HEK293 (cell line): ENCODE measurements around the gene THAP3.
A peak's percentile ranks its signal among the peaks of the same experiment; 100 is the strongest.

Experiments
- CTCF ChIA-PET: fragments of 350-600 bp; formaldehyde crosslinking; extraction: SDS; loops from one replicate; lab custom pipeline; 2021; ENCODE audit warnings: antibody characterized with exemption; lab: Yijun Ruan, JAX
- POLR2A ChIA-PET: fragments of 300-600 bp; formaldehyde crosslinking; extraction: SDS; loops from one replicate; lab custom pipeline; 2020; ENCODE audit warnings: antibody characterized with exemption, inconsistent platforms; lab: Yijun Ruan, JAX
- H3K27ac ChIP-seq: fragments of 200-500 bp; sonication (Bioruptor generic); 2 replicates; pipeline ENCODE4 v1.5.1; 2014; ENCODE audit warnings: low read depth, low read length, control low read depth, inconsistent platforms; ENCODE audit errors: extremely low read depth
- H3K36me3 ChIP-seq, 2 experiments: fragments of 200-500 bp in 1 of 2; sonication (Bioruptor generic) in 1 of 2; 1 replicate in 1 of 2; 2 replicates in 1 of 2; pipeline ENCODE4 v1.5.1; 2014 to 2017; ENCODE audit warnings: inconsistent platforms in 2 of 2, low read length in 2 of 2; ENCODE audit not compliant: control insufficient read depth in 2 of 2, insufficient read depth in 1 of 2
- H3K4me1 ChIP-seq: fragments of 200-500 bp; sonication (Bioruptor generic); 2 replicates; pipeline ENCODE4 v1.5.1; 2014; ENCODE audit warnings: mild to moderate bottlenecking, low read length, inconsistent platforms; ENCODE audit not compliant: control insufficient read depth, insufficient read depth
- H3K4me3 ChIP-seq: 2 replicates; pipeline ENCODE4 v1.5.1; 2011; ENCODE audit warnings: low read depth, mild to moderate bottlenecking, control low read depth, low read length, moderate library complexity
- H3K9me3 ChIP-seq: fragments of 200-500 bp; sonication (Bioruptor generic); 2 replicates; pipeline ENCODE4 v1.5.1; 2014; ENCODE audit warnings: low read depth, low read length, inconsistent platforms; ENCODE audit not compliant: control insufficient read depth, insufficient read depth
- KLF10 ChIP-seq: fragments of 450-650 bp; IDR thresholded peaks from 2 replicates; pipeline ENCODE4 v1.5.1; 2018; ENCODE audit warnings: missing biosample characterization, mild to moderate bottlenecking, missing genetic modification characterization
- MZF1 ChIP-seq: fragments of 450-650 bp; formaldehyde crosslinking; IDR thresholded peaks from 2 replicates; pipeline ENCODE4 v1.5.1; 2017; ENCODE audit warnings: missing biosample characterization, missing genetic modification characterization, borderline replicate concordance
- PRDM6 ChIP-seq: fragments of 450-650 bp; formaldehyde crosslinking; IDR thresholded peaks from 2 replicates; pipeline ENCODE4 v1.5.1; 2017; ENCODE audit warnings: missing biosample characterization, missing genetic modification characterization
- ZBTB11 ChIP-seq: fragments of 450-650 bp; formaldehyde crosslinking; conservative IDR thresholded peaks from 2 replicates; pipeline ENCODE4 v1.5.1; 2016; ENCODE audit warnings: low read depth, missing biosample characterization, missing genetic modification characterization
- ZBTB8A ChIP-seq: fragments of 450-650 bp; formaldehyde crosslinking; IDR thresholded peaks from 2 replicates; pipeline ENCODE4 v1.5.1; 2016; ENCODE audit warnings: missing biosample characterization, missing genetic modification characterization
- ZFP69B ChIP-seq: fragments of 450-650 bp; formaldehyde crosslinking; IDR thresholded peaks from 2 replicates; pipeline ENCODE4 v1.5.1; 2016; ENCODE audit warnings: missing biosample characterization, missing genetic modification characterization
- ZNF174 ChIP-seq: fragments of 450-650 bp; formaldehyde crosslinking; IDR thresholded peaks from 2 replicates; pipeline ENCODE4 v1.5.0; 2017; ENCODE audit warnings: missing biosample characterization, mild to moderate bottlenecking, missing genetic modification characterization
- ZNF335 ChIP-seq: fragments of 450-650 bp; formaldehyde crosslinking; conservative IDR thresholded peaks from 2 replicates; pipeline ENCODE4 v1.5.1; 2016; ENCODE audit warnings: missing biosample characterization, missing genetic modification characterization
- ZNF350 ChIP-seq: fragments of 450-650 bp; formaldehyde crosslinking; IDR thresholded peaks from 2 replicates; pipeline ENCODE4 v1.5.0; 2017; ENCODE audit warnings: missing biosample characterization, mild to moderate bottlenecking, missing genetic modification characterization
- ZNF366 ChIP-seq: fragments of 450-650 bp; formaldehyde crosslinking; conservative IDR thresholded peaks from 2 replicates; pipeline ENCODE4 v1.5.1; 2016; ENCODE audit warnings: missing biosample characterization, missing genetic modification characterization
- ZNF404 ChIP-seq: fragments of 450-650 bp; formaldehyde crosslinking; IDR thresholded peaks from 2 replicates; pipeline ENCODE4 v1.5.1; 2017; ENCODE audit warnings: missing biosample characterization, missing genetic modification characterization
- ZNF416 ChIP-seq: fragments of 450-650 bp; formaldehyde crosslinking; IDR thresholded peaks from 2 replicates; pipeline ENCODE4 v1.5.1; 2016; ENCODE audit warnings: missing biosample characterization, missing genetic modification characterization
- ZNF501 ChIP-seq: fragments of 450-650 bp; formaldehyde crosslinking; IDR thresholded peaks from 2 replicates; pipeline ENCODE4 v1.5.1; 2016; ENCODE audit warnings: missing biosample characterization, missing genetic modification characterization
- ZNF514 ChIP-seq: fragments of 450-650 bp; formaldehyde crosslinking; IDR thresholded peaks from 2 replicates; pipeline ENCODE4 v1.5.1; 2016; ENCODE audit warnings: missing biosample characterization, missing genetic modification characterization
- ZNF600 ChIP-seq: fragments of 450-650 bp; formaldehyde crosslinking; IDR thresholded peaks from 2 replicates; pipeline ENCODE4 v1.5.1; 2016; ENCODE audit warnings: missing biosample characterization, missing genetic modification characterization
- ZNF629 ChIP-seq: fragments of 450-650 bp; formaldehyde crosslinking; IDR thresholded peaks from 2 replicates; pipeline ENCODE4 v1.5.1; 2017; ENCODE audit warnings: missing biosample characterization, missing genetic modification characterization
- TF ChIP-seq, protein P1 (sequence below): fragments of 450-650 bp; formaldehyde crosslinking; IDR thresholded peaks from 2 replicates; pipeline ENCODE4 v1.5.1; 2016; ENCODE audit warnings: missing biosample characterization, missing genetic modification characterization
- TF ChIP-seq, protein P2 (sequence below): fragments of 450-650 bp; formaldehyde crosslinking; IDR thresholded peaks from 2 replicates; pipeline ENCODE4 v1.5.1; 2016; ENCODE audit warnings: missing biosample characterization, missing genetic modification characterization

Gene THAP3

GRCh38 chr1:6622396-6623152 is 2.1 kb upstream of the THAP3 start:
- Histone ChIP-seq H3K4me3 (no peak overlapping the region), H3K36me3 (peaks cover 25 to 80% of the 10 kb centered on the region in 2 experiments; a peak in 2 of 3 replicates)

GRCh38 chr1:6623269-6623965 is 1.3 kb upstream of the THAP3 start:
- ChIA-PET POLR2A (interaction anchor here (1.7 kb wide), 1 partner anchor 21 kb away, joined by 11 read pairs; the partner anchor contains the start of gene KLHL21), CTCF (interaction anchor here (0.7 to 1.9 kb wide), 4 partner anchors 11 to 1082 kb away, joined by 3 to 8 read pairs (median 4); partner anchors contain the start of gene TAS1R1)
- TF ChIP-seq ZNF416 (no peak), ZBTB8A (tag by site-specific recombination) (no peak)
- no peak overlapping the region for H3K27ac ChIP-seq
- no peaks in the 10 kb centered on the region for H3K4me1 ChIP-seq
- H3K4me3 ChIP-seq: no peak overlapping the region
- peaks cover 25 to 80% of the 10 kb centered on the region in 2 experiments; a peak in 2 of 3 replicates for H3K36me3 ChIP-seq
- no peaks in the 10 kb centered on the region for H3K9me3 ChIP-seq

More at GRCh38 chr1:6622396-6623152, 2.1 kb upstream of the THAP3 start:
- CTCF ChIA-PET: interaction anchor here (0.7 to 1.9 kb wide), 3 partner anchors 12 to 68 kb away, joined by 3 to 8 read pairs (median 6); partner anchors contain the start of gene TAS1R1
- no peak overlapping the region for H3K27ac ChIP-seq
- POLR2A ChIA-PET: no interaction called here
- no peaks in the 10 kb centered on the region for H3K9me3 ChIP-seq
- H3K4me1 ChIP-seq: no peaks in the 10 kb centered on the region
- TF ChIP-seq ZFP69B (tag by site-specific recombination) (0 out of 2 replicates have a peak, but pooled peaks have one; percentile 28), MZF1 (tag by site-specific recombination) (no peak), ZNF366 (tag by site-specific recombination) (no peak)

DNA sequence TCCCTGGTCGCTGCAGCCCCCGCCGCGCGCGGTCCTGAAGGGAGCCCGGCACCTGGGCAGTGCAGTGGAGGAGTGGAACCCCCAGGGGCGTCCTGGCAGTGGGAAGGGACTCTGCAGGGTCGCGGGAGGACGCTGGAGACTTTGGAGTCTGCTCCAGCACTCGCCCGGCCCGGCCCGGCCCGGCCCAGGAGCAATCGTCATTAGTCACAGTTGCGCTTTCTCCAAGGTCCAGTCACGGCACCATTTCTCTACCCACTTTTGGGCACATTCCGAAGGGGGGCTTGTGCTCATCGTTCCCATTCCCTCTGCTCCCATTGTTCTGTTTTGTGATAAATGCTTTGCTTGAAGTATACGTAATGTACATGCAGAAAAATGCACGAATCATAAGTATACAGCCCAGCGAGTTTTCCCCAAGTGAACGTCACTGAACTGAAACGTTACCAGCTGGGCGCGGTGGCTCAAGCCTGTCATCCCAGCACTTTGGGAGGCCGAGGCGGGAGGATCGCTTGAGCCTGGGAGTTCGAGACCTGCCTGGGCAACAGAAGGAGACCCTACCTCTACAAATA is 999 bp downstream of the THAP3 start:
- Histone ChIP-seq H3K36me3 (peaks cover 26 to 80% of the 10 kb centered on the region in 2 experiments; a peak in 2 of 3 replicates), H3K4me3 (peak overlapping the region; percentile 80), H3K9me3 (no peaks in the 10 kb centered on the region), H3K4me1 (no peaks in the 10 kb centered on the region), H3K27ac (peak overlapping the region; percentile 93)
- ChIA-PET POLR2A (interaction anchor here (1.0 to 1.4 kb wide), 3 partner anchors 10 to 24 kb away, joined by 5 to 7 read pairs (median 5); partner anchors contain the start of gene PHF13), CTCF (interaction anchor here (0.7 kb wide), 1 partner anchor 202 kb away, joined by 3 read pairs; no protein-coding TSS in a partner anchor)
- TF ChIP-seq ZNF416 (no peak), ZNF501 (tag by site-specific recombination) (no peak), KLF10 (no peak), ZNF174 (tag by site-specific recombination) (no peak), ZNF404 (tag by site-specific recombination) (no peak), ZNF335 (tag by site-specific recombination) (no peak), ZNF600 (tag by site-specific recombination) (peak; percentile 44; the same call in 1 of the 2 replicates), ZNF350 (tag by site-specific recombination) (no peak), ZNF514 (tag by site-specific recombination) (no peak), ZBTB11 (tag by site-specific recombination) (peak; percentile 36; the same call in 1 of the 2 replicates), ZNF629 (peak; percentile 58), ZBTB8A (tag by site-specific recombination) (peak; percentile 32), PRDM6 (tag by site-specific recombination) (no peak)
- TF ChIP-seq, protein P1, sequence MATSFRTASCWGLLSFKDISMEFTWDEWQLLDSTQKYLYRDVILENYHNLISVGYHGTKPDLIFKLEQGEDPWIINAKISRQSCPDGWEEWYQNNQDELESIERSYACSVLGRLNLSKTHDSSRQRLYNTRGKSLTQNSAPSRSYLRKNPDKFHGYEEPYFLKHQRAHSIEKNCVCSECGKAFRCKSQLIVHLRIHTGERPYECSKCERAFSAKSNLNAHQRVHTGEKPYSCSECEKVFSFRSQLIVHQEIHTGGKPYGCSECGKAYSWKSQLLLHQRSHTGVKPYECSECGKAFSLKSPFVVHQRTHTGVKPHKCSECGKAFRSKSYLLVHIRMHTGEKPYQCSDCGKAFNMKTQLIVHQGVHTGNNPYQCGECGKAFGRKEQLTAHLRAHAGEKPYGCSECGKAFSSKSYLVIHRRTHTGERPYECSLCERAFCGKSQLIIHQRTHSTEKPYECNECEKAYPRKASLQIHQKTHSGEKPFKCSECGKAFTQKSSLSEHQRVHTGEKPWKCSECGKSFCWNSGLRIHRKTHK: no peak
- TF ChIP-seq, protein P2, sequence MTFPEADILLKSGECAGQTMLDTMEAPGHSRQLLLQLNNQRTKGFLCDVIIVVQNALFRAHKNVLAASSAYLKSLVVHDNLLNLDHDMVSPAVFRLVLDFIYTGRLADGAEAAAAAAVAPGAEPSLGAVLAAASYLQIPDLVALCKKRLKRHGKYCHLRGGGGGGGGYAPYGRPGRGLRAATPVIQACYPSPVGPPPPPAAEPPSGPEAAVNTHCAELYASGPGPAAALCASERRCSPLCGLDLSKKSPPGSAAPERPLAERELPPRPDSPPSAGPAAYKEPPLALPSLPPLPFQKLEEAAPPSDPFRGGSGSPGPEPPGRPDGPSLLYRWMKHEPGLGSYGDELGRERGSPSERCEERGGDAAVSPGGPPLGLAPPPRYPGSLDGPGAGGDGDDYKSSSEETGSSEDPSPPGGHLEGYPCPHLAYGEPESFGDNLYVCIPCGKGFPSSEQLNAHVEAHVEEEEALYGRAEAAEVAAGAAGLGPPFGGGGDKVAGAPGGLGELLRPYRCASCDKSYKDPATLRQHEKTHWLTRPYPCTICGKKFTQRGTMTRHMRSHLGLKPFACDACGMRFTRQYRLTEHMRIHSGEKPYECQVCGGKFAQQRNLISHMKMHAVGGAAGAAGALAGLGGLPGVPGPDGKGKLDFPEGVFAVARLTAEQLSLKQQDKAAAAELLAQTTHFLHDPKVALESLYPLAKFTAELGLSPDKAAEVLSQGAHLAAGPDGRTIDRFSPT (tag by site-specific recombination): no peak
